ENCODE data around the gene POU2F3.

DNA sequence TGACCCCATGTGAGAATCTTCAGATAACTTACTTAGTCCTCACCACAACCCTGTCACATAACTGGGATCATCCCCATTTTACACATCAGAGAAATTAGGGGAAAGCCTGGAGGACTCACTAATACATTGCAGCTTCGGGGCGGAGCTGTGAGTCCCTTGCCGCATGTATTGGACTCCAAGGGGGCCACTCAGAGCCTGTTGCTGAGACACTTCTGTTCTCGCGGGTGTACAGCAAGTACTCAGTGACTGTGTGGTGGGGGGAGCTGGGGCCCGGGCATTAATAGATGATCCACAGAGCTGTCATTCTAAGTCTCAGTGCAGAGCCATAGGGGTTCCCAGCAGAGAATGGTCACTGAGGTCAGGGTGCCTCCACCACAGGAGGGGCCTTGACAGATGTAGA, 15.6 kb upstream of the POU2F3 start:
- no peak for TF ChIP-seq CEBPB (IDR thresholded peaks at IDR 0.05; ENCODE audit: borderline replicate concordance, low read depth, low read length)
- TF ChIP-seq SRF (IDR thresholded peaks at IDR 0.05; ENCODE audit: low read depth, low read length): no peak
- TF ChIP-seq HNRNPK (IDR thresholded peaks at IDR 0.05; ENCODE audit: low read depth, low read length, poor library complexity, severe bottlenecking): no peak
- no peak for TF ChIP-seq ZNF773 (CRISPR knock-in tag; IDR thresholded peaks at IDR 0.05; ENCODE audit: borderline replicate concordance)
- no peak for TF ChIP-seq POLR2AphosphoS5 (IDR thresholded peaks at IDR 0.05; ENCODE audit: low read depth, low read length)
- no peak for TF ChIP-seq FOXA1 (IDR thresholded peaks at IDR 0.05)
- no peak for TF ChIP-seq FOXA1 (CRISPR knock-in tag; IDR thresholded peaks at IDR 0.05)
- no peak for TF ChIP-seq MXI1 (IDR thresholded peaks at IDR 0.05; ENCODE audit: borderline replicate concordance, low read depth, low read length)
- TF ChIP-seq SMAD3 (CRISPR knock-in tag; IDR thresholded peaks at IDR 0.05): no peak
